Measurements from ENCODE around the gene OR8B3.
"Not testable (repeated sequence)": the region's sequence is repeated elsewhere in the genome, so short reads cannot be mapped to it uniquely, and the experiment has no call there.

OR8B3 gene

GRCh38 chr11:124398924-124399323, at the start of gene OR8B3:
TSS of gene OR8B3 (minus strand) at chr11:124399024. CDS start at chr11:124397351, 1,673 bp downstream.
- no peak for DNase-seq

GRCh38 chr11:124446916-124447315, 48.1 kb upstream of the OR8B3 start:
- DNase-seq: no peak

DNA sequence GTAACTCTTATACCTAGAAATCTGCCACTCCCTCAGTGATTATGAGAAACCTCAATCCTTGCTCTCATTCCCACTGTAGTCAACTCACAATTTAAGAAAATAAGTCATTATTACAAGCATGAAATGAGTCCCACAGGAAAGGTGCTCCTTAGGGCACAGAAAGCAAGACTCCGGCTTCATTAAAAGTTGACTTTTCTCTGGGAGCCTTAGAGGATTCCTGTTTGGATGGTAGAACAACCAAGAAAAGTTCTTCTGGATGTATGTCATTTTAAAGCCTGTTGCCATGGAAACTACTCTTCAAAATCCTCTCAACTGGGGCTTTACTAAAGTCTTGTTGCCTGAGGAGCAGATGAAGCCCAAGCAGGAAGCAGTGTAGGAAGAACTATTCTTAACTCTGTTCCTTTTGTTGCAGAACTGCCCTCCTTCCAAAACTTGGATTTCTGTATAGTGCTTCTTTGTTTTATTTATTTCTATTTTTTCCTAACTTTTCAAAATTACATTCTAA, 46.9 kb upstream of the OR8B3 start, which contains the start of gene OR8B8:
OR8B8 (minus strand) TSS at position 51 of the 505 bp plus-strand sequence. CDS start 4,611 bp downstream, outside the sequence.
- DNase-seq: no peak

GRCh38 chr11:124442847-124443246, 44.0 kb upstream of the OR8B3 start:
- DNase-seq: no peak

- no peak for DNase-seq
These were observed 43.6 kb upstream of the OR8B3 start for GRCh38 chr11:124442442-124442841.

DNA sequence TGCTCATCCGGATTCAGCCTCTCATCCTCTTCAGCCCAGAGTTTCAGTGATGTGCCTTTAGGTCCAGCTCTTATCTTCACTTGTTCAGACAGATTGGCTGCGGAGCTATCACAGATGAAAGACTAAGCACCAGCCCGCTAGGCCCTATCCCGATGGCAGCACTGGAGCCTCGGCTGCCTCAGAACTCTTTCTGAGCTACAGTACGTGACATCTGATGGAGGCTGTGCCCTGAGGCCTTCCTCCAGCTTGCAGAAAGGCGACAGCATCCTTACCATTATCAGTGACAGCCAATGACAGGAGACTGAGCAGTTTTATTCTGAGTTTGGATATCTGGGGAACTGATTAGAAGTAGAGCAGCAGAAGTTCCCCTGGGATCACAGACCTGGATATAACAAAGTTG, 42.7 kb upstream of the OR8B3 start:
- no peak for DNase-seq

- no peak for DNase-seq
These were observed 42.3 kb upstream of the OR8B3 start for GRCh38 chr11:124441081-124441480.

- DNase-seq: no peak
These were observed 41.8 kb upstream of the OR8B3 start for GRCh38 chr11:124440608-124441007.

- no peak for DNase-seq
These were observed 35.9 kb upstream of the OR8B3 start for GRCh38 chr11:124434699-124435098.

- DNase-seq: no peak
These were observed 30.8 kb upstream of the OR8B3 start for GRCh38 chr11:124429599-124429998.

DNA sequence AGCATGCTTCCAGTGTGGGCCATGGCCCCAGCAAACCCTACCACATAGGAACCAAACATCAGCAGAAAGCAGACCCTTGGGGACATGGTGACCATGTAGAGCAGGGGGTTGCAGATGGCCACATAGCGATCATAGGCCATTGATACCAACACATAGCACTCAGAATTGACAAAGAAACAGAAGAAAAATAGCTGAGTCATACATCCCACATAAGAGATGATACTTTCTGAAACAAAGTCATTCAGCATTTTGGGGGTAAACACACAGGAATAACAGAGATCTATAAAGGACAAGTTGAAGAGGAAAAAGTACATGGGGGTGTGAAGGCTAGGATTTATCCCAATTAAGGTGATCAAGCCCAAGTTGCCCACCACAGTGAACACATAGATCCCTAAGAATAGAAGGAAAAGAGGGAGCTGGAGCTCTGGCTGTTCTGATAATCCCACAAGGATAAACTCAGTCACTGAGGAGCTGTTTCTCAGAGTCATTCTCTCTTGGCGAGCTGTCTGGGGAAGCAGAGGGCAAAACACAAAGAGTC, 25.6 kb upstream of the OR8B3 start, which contains the start of gene OR8B4:
OR8B4 (minus strand) TSS at position 488 of the 538 bp plus-strand sequence; CDS start at position 488, 0 bp downstream.
- DNase-seq: no peak

DNA sequence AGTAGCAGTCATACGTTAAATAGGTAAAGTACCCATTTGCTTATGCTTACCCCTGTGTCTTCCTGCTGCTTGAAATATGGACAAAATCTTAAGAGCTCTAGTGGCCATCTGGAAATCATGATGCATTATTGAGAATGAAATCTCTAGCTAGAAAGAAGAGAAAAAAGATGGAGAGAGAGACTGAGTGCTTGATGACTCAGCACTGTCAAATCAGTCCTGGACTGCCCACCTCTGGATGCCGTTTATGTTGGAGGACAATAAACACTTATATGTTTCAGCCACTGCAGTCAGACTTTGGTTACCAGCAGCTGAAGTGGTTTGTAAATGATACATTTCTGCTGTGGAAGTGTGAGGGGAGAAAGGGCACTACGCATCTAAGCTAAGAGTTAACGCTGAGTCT, 22.2 kb upstream of the OR8B3 start:
- DNase-seq: no peak

DNA sequence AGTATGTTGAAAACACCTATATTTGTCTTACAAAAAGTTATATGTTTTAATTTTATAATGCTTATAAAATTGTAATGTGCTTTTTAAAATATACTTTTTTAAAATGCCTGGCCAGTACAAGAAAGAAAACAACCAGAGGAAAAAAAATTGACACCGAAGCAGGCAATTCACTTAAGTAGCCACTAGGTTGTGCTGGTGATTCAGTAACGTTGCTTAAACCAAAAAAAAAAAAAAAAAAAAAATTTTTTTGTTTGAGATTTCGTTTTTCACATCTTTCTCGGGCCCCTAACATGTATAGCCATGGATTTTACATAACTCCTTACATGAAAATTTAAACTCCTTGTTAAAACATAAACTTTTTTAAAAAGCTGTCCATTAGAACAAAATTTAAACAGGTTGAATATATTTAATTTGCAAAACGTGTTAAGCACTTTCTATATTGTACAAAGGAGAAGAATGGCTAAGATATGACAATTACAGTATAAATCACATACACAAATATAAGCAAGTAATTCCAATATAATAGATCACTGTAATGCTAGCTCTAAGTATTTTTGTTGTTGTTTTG, 16.6 kb upstream of the OR8B3 start:
- peak; percentile 8 for DNase-seq

DNA sequence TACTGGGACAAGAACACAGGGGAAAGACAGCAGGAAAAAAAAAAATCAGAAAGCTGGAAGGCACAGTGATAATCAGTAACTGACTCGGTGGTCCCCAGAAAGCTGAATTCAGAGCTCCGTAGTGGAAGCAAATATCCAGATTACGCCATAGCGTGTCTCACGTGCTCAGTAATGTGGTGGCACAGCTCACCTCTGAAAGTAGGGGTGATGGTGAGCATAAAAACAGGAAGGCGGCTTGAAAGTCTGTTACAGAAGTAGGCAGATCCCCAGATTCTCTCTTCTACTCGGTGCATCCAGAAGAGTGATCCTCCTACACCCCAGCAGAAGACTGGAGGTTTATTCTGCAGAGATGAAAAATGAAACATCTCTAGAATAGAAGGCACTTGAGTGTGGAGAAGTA, 11.1 kb upstream of the OR8B3 start:
- no peak for DNase-seq

DNA sequence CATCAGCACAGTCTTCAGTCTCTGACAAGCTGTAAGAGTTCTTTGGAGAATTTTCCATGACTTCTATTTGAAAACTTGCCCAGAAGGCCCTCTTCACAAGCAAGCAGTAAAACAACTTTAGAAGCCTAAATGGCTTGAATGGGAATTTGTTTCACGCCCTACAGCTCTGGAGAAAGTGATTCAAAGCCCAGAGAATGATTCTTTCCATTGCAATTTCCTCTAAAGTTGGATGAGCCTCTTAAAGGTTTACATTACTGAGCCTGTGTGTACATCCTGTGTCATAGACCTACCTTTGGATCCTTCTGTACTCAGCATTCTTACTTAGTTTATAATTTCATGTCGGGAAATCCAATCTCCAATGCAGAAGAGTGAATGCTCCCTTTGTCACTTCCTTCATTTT, 6.8 kb upstream of the OR8B3 start:
- DNase-seq: no peak

GRCh38 chr11:124403186-124403585, 4.4 kb upstream of the OR8B3 start:
- DNase-seq: not testable (repeated sequence)

DNA sequence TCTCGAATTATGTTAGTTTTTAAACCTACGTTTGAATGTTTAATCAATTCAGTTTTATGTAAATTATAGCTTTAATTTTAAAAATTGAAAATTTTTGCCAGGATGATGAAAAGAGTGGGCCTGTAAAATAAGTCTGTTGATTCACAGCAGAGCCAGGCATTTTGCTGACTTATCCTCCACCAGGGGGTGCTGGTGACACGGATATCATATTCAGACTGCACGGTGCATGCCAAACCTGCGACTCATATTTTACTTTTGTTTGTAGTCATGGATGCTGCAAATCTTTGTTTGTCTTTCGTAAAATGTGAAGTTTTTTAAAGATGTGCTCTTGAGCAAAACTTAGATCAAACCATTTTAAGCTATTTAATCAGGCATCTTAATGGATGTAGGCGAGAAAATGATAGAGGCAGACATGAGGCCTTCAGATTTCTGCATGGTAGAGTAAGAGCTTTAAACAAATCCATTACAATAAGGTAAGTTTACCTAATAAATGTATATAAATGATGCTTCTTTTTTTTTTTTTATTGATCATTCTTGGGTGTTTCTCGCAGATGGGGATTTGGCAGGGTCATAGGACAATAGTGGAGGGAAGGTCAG, 3.6 kb upstream of the OR8B3 start:
- DNase-seq: no peak

- DNase-seq: not testable (repeated sequence)
These were observed 2.0 kb downstream of the OR8B3 start for GRCh38 chr11:124396847-124397246.

DNA sequence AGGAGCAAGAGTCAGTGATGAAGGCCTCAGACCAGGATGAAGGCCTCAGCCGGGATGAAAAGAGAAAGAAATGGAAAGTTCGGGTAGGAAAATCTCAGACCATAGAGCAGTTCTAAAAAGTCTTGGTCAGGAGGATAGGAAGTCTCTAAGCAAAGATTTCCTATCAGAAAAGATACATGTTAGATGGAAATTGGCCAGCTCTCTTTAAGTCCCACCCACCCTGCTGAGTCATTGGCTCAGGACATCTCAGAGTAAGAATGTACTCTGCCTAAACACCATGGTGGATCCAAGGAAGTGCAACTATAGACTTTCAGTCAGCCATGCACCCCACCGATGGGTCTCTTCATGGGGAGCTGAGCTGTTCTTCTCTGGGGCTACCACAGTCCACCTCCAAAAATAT, 4.4 kb downstream of the OR8B3 start:
- DNase-seq: no peak

- DNase-seq: no peak
These were observed 14.4 kb downstream of the OR8B3 start, which contains the start of gene OR8B2 for GRCh38 chr11:124384399-124384798. TSS of gene OR8B2 (minus strand) at chr11:124384499. CDS start at chr11:124383343, 1,156 bp downstream.

GRCh38 chr11:124382857-124383256, 16.0 kb downstream of the OR8B3 start:
- not testable (repeated sequence) for DNase-seq

GRCh38 chr11:124380585-124380984, 18.2 kb downstream of the OR8B3 start:
- DNase-seq: no peak

DNA sequence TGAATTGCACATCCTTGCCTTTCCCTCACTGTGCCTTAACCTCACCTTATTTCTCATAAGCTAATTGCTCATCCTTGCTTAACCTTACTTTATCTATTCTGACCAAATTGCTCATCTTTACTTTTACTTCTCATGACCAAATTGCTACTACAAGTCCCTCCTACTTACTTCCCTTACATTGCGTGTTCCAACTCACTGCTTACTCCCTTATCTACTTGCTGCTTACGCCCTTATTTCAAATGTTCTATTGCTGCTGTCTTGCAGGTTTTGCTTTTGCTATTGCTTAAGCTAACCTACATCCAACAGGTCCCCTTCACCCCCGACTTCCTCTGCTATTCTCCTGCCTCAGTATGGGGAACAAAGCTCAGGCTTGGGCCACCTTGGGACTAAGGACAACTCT, 22.5 kb downstream of the OR8B3 start:
- no peak for DNase-seq

- no peak for DNase-seq
These were observed 39.3 kb downstream of the OR8B3 start for GRCh38 chr11:124359566-124359965.

All from NCI-H1417 treated with DMSO at 0.1 percent for 48 hours (cell line).